AG09309 (cell line): ENCODE data around the gene NAPSA.
"Not testable (repeated sequence)": the region's sequence is repeated elsewhere in the genome, so short reads cannot be mapped to it uniquely, and the experiment has no call there.

Experiments
- DNase-seq: peaks from one replicate; pipeline ENCODE4 v3.0.0-alpha.2; 2010; ENCODE audit warnings: low read depth
- H3K4me3 ChIP-seq: 2 replicates; pipeline ENCODE4 v1.5.1; 2011; ENCODE audit warnings: mild to moderate bottlenecking, low read depth, low read length, moderate library complexity; ENCODE audit not compliant: control insufficient read depth
- CTCF ChIP-seq: IDR thresholded peaks from 2 replicates; pipeline ENCODE4 v1.5.1; 2011; ENCODE audit warnings: mild to moderate bottlenecking, low read depth, low read length, inconsistent platforms; ENCODE audit not compliant: insufficient read depth, control insufficient read depth; ENCODE audit errors: missing control alignments

The NAPSA gene

GRCh38 chr19:50344661-50345318, 20.6 kb downstream of the NAPSA start:
- no peak overlapping the region for H3K4me3 ChIP-seq
- TF ChIP-seq CTCF: no peak
- no peak for DNase-seq

- H3K4me3 ChIP-seq: no peak overlapping the region
Measured at GRCh38 chr19:50341091-50341564, 24.3 kb downstream of the NAPSA start.

GRCh38 chr19:50340331-50340730, 25.1 kb downstream of the NAPSA start:
- no peak overlapping the region for H3K4me3 ChIP-seq
- no peak for DNase-seq
- no peak for TF ChIP-seq CTCF

More at GRCh38 chr19:50341091-50341564, 24.3 kb downstream of the NAPSA start:
- TF ChIP-seq CTCF: no peak
- no peak for DNase-seq

GRCh38 chr19:50337031-50337430, 28.4 kb downstream of the NAPSA start:
- not testable (repeated sequence) for H3K4me3 ChIP-seq, DNase-seq

- no peak for TF ChIP-seq CTCF
- H3K4me3 ChIP-seq: no peak overlapping the region
- DNase-seq: no peak
Measured at GRCh38 chr19:50334741-50335421, 30.6 kb downstream of the NAPSA start.

GRCh38 chr19:50333737-50334617, 31.5 kb downstream of the NAPSA start:
- no peak for TF ChIP-seq CTCF
- no peak for DNase-seq
- peak overlapping the region; percentile 33 for H3K4me3 ChIP-seq
